Heart left ventricle (tissue), 16 donors: ENCODE data around the gene FAN1. TPM values are rescaled to one million over a fixed set of nuclear protein-coding genes. Genes with fewer than 3 reads are reported as not detected.

Experiments used
- ATAC-seq, 4 donors: fragments of 200-7000 bp; cut with Tn5 transposase; one replicate each; pipeline ENCODE4 v1.9.1; 2020 to 2022; ENCODE audit warnings: moderate library complexity in 4 of 4, mild to moderate bottlenecking in 3 of 4, moderate number of reproducible peaks in 1 of 4
- DNase-seq, 5 donors: peaks; one replicate each; pipeline ENCODE4 v3.0.0-alpha.2; 2020
- H3K27ac ChIP-seq, 12 donors: fragments of 200-600 bp; sonication (generic) in 4 of 12; one replicate each; pipeline versions ENCODE4 v1.5.0 to v1.8.0; 2016 to 2022; ENCODE audit warnings: mild to moderate bottlenecking in 2 of 12
- H3K27me3 ChIP-seq, 9 donors: fragments of 200-600 bp; sonication (generic) in 2 of 9; one replicate each; pipeline versions ENCODE4 v1.5.1 to v1.8.0; 2016 to 2022; ENCODE audit warnings: mild to moderate bottlenecking in 3 of 9
- H3K36me3 ChIP-seq, 9 donors: fragments of 200-600 bp; sonication (generic) in 2 of 9; one replicate each; pipeline versions ENCODE4 v1.5.0 to v1.8.0; 2018 to 2022; ENCODE audit warnings: mild to moderate bottlenecking in 2 of 9
- H3K4me1 ChIP-seq, 12 donors: fragments of 200-600 bp; sonication (generic) in 4 of 12; one replicate each; pipeline versions ENCODE4 v1.5.0 to v1.8.0; 2016 to 2022; ENCODE audit warnings: mild to moderate bottlenecking in 3 of 12
- H3K4me3 ChIP-seq, 12 donors: fragments of 200-600 bp; sonication (generic) in 4 of 12; one replicate each; pipeline versions ENCODE4 v1.5.0 to v1.8.0; 2017 to 2022; ENCODE audit warnings: mild to moderate bottlenecking in 9 of 12, moderate library complexity in 4 of 12
- H3K9me3 ChIP-seq, 12 donors: fragments of 200-600 bp; sonication (generic) in 4 of 12; one replicate each; pipeline versions ENCODE4 v1.5.0 to v1.8.0; 2016 to 2022; ENCODE audit warnings: mild to moderate bottlenecking in 1 of 12
- CTCF ChIP-seq, 12 donors: fragments of 200-600 bp; sonication (generic) in 4 of 12; IDR thresholded peaks; one replicate each; pipeline versions ENCODE4 v1.5.0 to v1.8.0; 2018 to 2022; ENCODE audit warnings: antibody characterized with exemption in 12 of 12, mild to moderate bottlenecking in 5 of 12
- POLR2A ChIP-seq, 2 donors: fragments of 450-650 bp; IDR thresholded peaks; one replicate each; pipeline ENCODE4 v1.6.1; 2017; ENCODE audit warnings: antibody characterized with exemption in 2 of 2, mild to moderate bottlenecking in 2 of 2, moderate library complexity in 2 of 2
- WGBS, 4 donors: extraction: QIAGEN DNeasy Blood & Tissue Kit in 2 of 4; methylation state at CpG; one replicate each; pipeline versions ENCODE4 v1.1.5 to v1.1.7; 2013 to 2018; 5-methylcytosine and 5-hydroxymethylcytosine counted together
- intact Hi-C, 10 donors: fragments of 100-400 bp; cut with DNase I; formaldehyde crosslinking; loops; one replicate each; pipeline versions ENCODE4 v1.11.1 to v1.14.2; 2022
- long read RNA-seq, 3 donors: library from polyadenylated mRNA; unstranded; transcript quantifications; one replicate each; pipeline ENCODE4 v2.0.0, GENCODE V29; 2020 to 2021
- polyA plus RNA-seq, 2 donors: library from polyadenylated mRNA; stranded (reverse); fragments of 200-250 nt; gene quantifications; one replicate each; pipeline ENCODE4 v1.2.3, GENCODE V29; 2013
- total RNA-seq, 9 donors: library from RNA; depleted of rRNA in 2 of 9; stranded (reverse); fragments of >200 nt in 2 of 9; fragmentation: NEBNext Ultra II Directional in 3 of 9; extraction: Animal tissue kit (Norgen Biotek cat#: 25700) in 3 of 9; gene quantifications; one replicate each; pipeline versions ENCODE4 v1.1.0 to v1.2.4, GENCODE V29; 2016 to 2023
- donor health status: ischemic (EF 13 %, LVEDD 7.1; RV severe dilation, severe dysfunction).
- donor health status: healthy with polysubstance abuse.
- donor health status: DM: no; HTN: yes; CAD: no.
- donor health status: DM: no; HTN: no; CAD: no.
- donor health status: ischemic (EF 25% LVEDD 6.9; RV normal size, moderate dysfunction).
- donor health status: ischemic (EF 25% LVEDD 5.7; RV mildly dilated, moderate dysfunction).
- donor health status: healthy.
- donor health status: DM: yes; HTN: yes; CAD: no.
- donor health status: ischemic (EF 35%, LVEDD 5.7; RV mildly dilated, moderate dysfunction).
- donor health status: nonischemic (EF 11% LVEDD 7.7; RV severe dilation, severe dysfunction).
- donor health status: DM: yes; HTN: yes; CAD: no.
- donor health status: PGD.
- donor health status: ischemic (EF 29% LVEDD 5.4; RV normal size, mild dysfunction).
- donor health status: nonischemic (EF 23%, LVEDD 6.1; RV moderate dilation, normal function).

The FAN1 gene
- total RNA-seq (10 to 100 TPM in 8 of 9 donors, 1 to 10 TPM in 1; 7.3 to 21.4 (median 17.5) TPM), polyA plus RNA-seq (10 to 100 TPM in 1 of 2 donors, 1 to 10 TPM in 1; 9.4 to 13.7 TPM)
- long read RNA-seq, donor 1, full-length matches to known transcripts: 17 of 48 reads
- long read RNA-seq, donor 1, partial matches to known transcripts: 7 of 48 reads
- long read RNA-seq, donor 1, other reads (novel, unspliced or antisense): 24 of 48 reads
- long read RNA-seq, donor 2, full-length matches to known transcripts: 16 of 29 reads
- long read RNA-seq, donor 2, partial matches to known transcripts: 4 of 29 reads
- long read RNA-seq, donor 2, other reads (novel, unspliced or antisense): 9 of 29 reads
- long read RNA-seq, donor 3, full-length matches to known transcripts: 25 of 58 reads
- long read RNA-seq, donor 3, partial matches to known transcripts: 11 of 58 reads
- long read RNA-seq, donor 3, other reads (novel, unspliced or antisense): 22 of 58 reads

- H3K4me3 ChIP-seq: peak within 1 kb of the TSS; percentile 57 to 94 (median 70)
- peaks cover 0 to 9% (median 7%) of the 10 kb centered on the region in 9 donors for H3K36me3 ChIP-seq
- peaks cover 0 to 33% (median 14%) of the 10 kb centered on the region in 12 donors for H3K4me1 ChIP-seq
- 0 to 1% (median 0%) methylated on average over 39 to 65 of the region's 65 CpGs for WGBS, 4 donors
- DNase-seq (peak; percentile 83 to 92 (median 89)), ATAC-seq (peak; percentile 97 to 100 (median 99))
- H3K9me3 ChIP-seq: no peaks in the 10 kb centered on the region
- no peaks in the 10 kb centered on the region for H3K27me3 ChIP-seq
- H3K27ac ChIP-seq: peak within 1 kb of the TSS; percentile 4 to 89 (median 78)
- peak in 1 of 2 donors; percentile 55 for TF ChIP-seq POLR2A (IDR thresholded peaks at IDR 0.05)
- peak in 2 of 12 donors; percentile 7 to 15 for TF ChIP-seq CTCF (IDR thresholded peaks at IDR 0.05)
- intact Hi-C loops: loop anchor here in 2 of 10 donors (5.0 kb wide), 3 partner anchors 89 to 229 kb away; partner anchors contain the start of gene MTMR10 (in 1 of the 2)
Observed at GRCh38 chr15:30903497-30904187, at the start of gene FAN1. TSS of gene FAN1 (plus strand) at chr15:30903915. CDS start at chr15:30904664, 749 bp downstream.

GRCh38 chr15:30859091-30859874, 44.4 kb upstream of the FAN1 start:
- TF ChIP-seq CTCF (IDR thresholded peaks at IDR 0.05): peak; percentile 33 to 64 (median 52)
- no peak for TF ChIP-seq POLR2A (IDR thresholded peaks at IDR 0.05)
- DNase-seq (no peak), ATAC-seq (no peak)
- Histone ChIP-seq H3K4me3 (no peak overlapping the region), H3K4me1 (no peaks in the 10 kb centered on the region), H3K27me3 (no peaks in the 10 kb centered on the region), H3K27ac (no peak overlapping the region), H3K9me3 (peaks cover 0 to 2% (median 0%) of the 10 kb centered on the region in 12 donors), H3K36me3 (no peaks in the 10 kb centered on the region)
- intact Hi-C loops: loop anchor here in 1 of 10 donors (10.0 kb wide), 1 partner anchor 194 kb away; no protein-coding TSS in a partner anchor
- WGBS, 4 donors: 18 to 23% (median 20%) methylated on average over 7 of the region's 7 CpGs

- ATAC-seq (no peak), DNase-seq (no peak)
- Histone ChIP-seq H3K27ac (no peak overlapping the region), H3K4me3 (no peak overlapping the region), H3K27me3 (no peaks in the 10 kb centered on the region), H3K4me1 (no peaks in the 10 kb centered on the region), H3K9me3 (no peaks in the 10 kb centered on the region), H3K36me3 (no peaks in the 10 kb centered on the region)
- intact Hi-C loops: no loop called here
- TF ChIP-seq POLR2A (IDR thresholded peaks at IDR 0.05) (no peak), CTCF (IDR thresholded peaks at IDR 0.05) (no peak)
Observed at GRCh38 chr15:30865257-30865656, 38.5 kb upstream of the FAN1 start.
